ENCODE measurements around the gene DCN.

The DCN gene

GRCh38 chr12:91155990-91156389 lies 26.6 kb downstream of the DCN start:
- in situ Hi-C loops (cut with MboI; ENCODE audit: low pct_unique_long_range_greater_than_20kb, low sequenced_read_pairs, unreplicated experiment): no loop called here
- no peak for DNase-seq (ENCODE audit: low spot score)
- TF ChIP-seq, protein P1, sequence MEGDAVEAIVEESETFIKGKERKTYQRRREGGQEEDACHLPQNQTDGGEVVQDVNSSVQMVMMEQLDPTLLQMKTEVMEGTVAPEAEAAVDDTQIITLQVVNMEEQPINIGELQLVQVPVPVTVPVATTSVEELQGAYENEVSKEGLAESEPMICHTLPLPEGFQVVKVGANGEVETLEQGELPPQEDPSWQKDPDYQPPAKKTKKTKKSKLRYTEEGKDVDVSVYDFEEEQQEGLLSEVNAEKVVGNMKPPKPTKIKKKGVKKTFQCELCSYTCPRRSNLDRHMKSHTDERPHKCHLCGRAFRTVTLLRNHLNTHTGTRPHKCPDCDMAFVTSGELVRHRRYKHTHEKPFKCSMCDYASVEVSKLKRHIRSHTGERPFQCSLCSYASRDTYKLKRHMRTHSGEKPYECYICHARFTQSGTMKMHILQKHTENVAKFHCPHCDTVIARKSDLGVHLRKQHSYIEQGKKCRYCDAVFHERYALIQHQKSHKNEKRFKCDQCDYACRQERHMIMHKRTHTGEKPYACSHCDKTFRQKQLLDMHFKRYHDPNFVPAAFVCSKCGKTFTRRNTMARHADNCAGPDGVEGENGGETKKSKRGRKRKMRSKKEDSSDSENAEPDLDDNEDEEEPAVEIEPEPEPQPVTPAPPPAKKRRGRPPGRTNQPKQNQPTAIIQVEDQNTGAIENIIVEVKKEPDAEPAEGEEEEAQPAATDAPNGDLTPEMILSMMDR (IDR thresholded peaks at IDR 0.05; ENCODE audit: extremely low read depth, insufficient read depth, missing control alignments): no peak

GRCh38 chr12:91154131-91154530 lies 28.5 kb downstream of the DCN start:
- no peak for DNase-seq (ENCODE audit: low spot score)
- TF ChIP-seq, protein P1 (IDR thresholded peaks at IDR 0.05; ENCODE audit: extremely low read depth, insufficient read depth, missing control alignments): no peak
- in situ Hi-C loops (cut with MboI; ENCODE audit: low pct_unique_long_range_greater_than_20kb, low sequenced_read_pairs, unreplicated experiment): no loop called here

- in situ Hi-C loops (cut with MboI; ENCODE audit: low pct_unique_long_range_greater_than_20kb, low sequenced_read_pairs, unreplicated experiment): no loop called here
- DNase-seq (ENCODE audit: low spot score): no peak
- TF ChIP-seq, protein P1 (IDR thresholded peaks at IDR 0.05; ENCODE audit: extremely low read depth, insufficient read depth, missing control alignments): no peak
These were observed 38.6 kb downstream of the DCN start for GRCh38 chr12:91144053-91144452.

- no peak for DNase-seq (ENCODE audit: low spot score)
- in situ Hi-C loops (cut with MboI; ENCODE audit: low pct_unique_long_range_greater_than_20kb, low sequenced_read_pairs, unreplicated experiment): no loop called here
- TF ChIP-seq, protein P1 (IDR thresholded peaks at IDR 0.05; ENCODE audit: extremely low read depth, insufficient read depth, missing control alignments): no peak
These were observed 39.4 kb downstream of the DCN start for GRCh38 chr12:91143206-91143605.

- in situ Hi-C loops (cut with MboI; ENCODE audit: low pct_unique_long_range_greater_than_20kb, low sequenced_read_pairs, unreplicated experiment): no loop called here
- TF ChIP-seq, protein P1 (IDR thresholded peaks at IDR 0.05; ENCODE audit: extremely low read depth, insufficient read depth, missing control alignments): no peak
- DNase-seq (ENCODE audit: low spot score): no peak
These were observed 40.4 kb downstream of the DCN start for GRCh38 chr12:91142221-91142631.

GRCh38 chr12:91140026-91140931 lies 42.3 kb downstream of the DCN start:
- no peak for DNase-seq (ENCODE audit: low spot score)
- TF ChIP-seq, protein P1 (IDR thresholded peaks at IDR 0.05; ENCODE audit: extremely low read depth, insufficient read depth, missing control alignments): no peak
- in situ Hi-C loops (cut with MboI; ENCODE audit: low pct_unique_long_range_greater_than_20kb, low sequenced_read_pairs, unreplicated experiment): no loop called here
